GM12801 (cell line): ENCODE measurements around the gene FRMD1.

Experiments
- TF ChIP-seq, protein P1 (sequence below): IDR thresholded peaks from one replicate; pipeline ENCODE4 v1.5.1; 2011; ENCODE audit warnings: control low read depth; ENCODE audit not compliant: insufficient read length; ENCODE audit errors: extremely low read depth

The FRMD1 gene

DNA sequence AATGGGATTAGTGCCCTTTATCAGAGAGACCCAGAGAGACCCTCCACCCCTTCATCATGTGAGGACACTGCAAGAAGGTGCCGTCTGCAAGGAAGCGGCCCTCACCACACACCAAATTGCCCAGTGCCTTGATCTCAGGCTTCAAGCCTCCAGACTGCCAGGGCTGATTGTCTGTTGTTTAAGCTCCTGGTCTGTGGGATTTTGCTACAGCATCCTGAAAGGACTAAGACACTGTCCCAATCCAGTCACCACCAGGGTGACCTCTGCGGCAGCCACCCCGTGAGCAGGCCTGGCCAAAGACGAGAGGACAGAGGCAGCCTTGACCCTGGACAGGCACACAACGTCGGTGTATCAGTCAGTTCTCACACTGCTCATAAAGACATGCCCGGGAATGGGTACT, 13.5 kb upstream of the FRMD1 start:
- TF ChIP-seq, protein P1, sequence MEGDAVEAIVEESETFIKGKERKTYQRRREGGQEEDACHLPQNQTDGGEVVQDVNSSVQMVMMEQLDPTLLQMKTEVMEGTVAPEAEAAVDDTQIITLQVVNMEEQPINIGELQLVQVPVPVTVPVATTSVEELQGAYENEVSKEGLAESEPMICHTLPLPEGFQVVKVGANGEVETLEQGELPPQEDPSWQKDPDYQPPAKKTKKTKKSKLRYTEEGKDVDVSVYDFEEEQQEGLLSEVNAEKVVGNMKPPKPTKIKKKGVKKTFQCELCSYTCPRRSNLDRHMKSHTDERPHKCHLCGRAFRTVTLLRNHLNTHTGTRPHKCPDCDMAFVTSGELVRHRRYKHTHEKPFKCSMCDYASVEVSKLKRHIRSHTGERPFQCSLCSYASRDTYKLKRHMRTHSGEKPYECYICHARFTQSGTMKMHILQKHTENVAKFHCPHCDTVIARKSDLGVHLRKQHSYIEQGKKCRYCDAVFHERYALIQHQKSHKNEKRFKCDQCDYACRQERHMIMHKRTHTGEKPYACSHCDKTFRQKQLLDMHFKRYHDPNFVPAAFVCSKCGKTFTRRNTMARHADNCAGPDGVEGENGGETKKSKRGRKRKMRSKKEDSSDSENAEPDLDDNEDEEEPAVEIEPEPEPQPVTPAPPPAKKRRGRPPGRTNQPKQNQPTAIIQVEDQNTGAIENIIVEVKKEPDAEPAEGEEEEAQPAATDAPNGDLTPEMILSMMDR: no peak

- TF ChIP-seq, protein P1: no peak
Observed at GRCh38 chr6:168091381-168092264, 12.6 kb upstream of the FRMD1 start.

GRCh38 chr6:168090706-168091105, 11.7 kb upstream of the FRMD1 start:
- TF ChIP-seq, protein P1: no peak

GRCh38 chr6:168090064-168090690, 11.2 kb upstream of the FRMD1 start:
- TF ChIP-seq, protein P1: no peak

DNA sequence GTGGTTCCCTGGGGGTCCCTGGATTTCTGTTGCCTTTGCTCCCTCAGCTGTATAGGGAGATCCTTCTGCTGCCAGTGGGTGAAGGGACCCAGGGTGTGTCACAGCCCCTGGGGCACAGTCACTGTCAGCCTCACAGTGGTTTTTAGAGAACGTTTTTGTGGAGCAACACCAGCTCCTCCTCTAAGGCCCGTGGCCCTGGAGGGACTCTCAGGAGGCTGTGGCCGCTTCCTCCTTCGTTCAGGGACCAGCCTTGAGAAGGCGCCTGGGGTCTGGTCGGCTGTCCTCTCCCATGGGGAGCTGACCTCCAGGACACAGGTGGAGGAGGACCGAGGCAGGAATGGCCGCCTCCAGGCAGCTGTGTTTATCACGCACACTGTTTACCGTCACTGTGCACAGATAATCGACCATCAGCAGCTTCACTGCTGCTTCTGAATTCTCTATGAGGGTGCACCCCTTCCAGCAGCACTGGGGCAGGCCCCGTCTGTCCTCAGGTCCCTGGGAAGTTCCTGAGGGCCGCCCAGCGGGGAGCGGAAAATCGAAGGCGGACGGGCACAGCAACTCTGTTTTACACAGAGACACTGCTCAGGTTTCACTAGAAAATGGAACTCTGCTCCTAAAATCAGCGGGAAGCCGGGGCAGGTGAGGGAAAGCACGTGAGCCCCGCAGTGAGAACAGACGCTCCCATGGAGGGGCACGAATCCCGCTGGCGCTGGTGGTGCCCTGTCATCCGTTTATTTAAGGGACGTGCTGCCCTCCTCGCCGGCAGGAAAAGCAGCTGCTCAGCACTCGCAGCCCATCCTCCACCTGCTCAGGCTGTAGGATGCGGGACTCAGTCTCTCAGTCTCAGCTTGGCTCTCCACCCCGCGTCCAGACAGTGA, 10.4 kb upstream of the FRMD1 start:
- TF ChIP-seq, protein P1: no peak

DNA sequence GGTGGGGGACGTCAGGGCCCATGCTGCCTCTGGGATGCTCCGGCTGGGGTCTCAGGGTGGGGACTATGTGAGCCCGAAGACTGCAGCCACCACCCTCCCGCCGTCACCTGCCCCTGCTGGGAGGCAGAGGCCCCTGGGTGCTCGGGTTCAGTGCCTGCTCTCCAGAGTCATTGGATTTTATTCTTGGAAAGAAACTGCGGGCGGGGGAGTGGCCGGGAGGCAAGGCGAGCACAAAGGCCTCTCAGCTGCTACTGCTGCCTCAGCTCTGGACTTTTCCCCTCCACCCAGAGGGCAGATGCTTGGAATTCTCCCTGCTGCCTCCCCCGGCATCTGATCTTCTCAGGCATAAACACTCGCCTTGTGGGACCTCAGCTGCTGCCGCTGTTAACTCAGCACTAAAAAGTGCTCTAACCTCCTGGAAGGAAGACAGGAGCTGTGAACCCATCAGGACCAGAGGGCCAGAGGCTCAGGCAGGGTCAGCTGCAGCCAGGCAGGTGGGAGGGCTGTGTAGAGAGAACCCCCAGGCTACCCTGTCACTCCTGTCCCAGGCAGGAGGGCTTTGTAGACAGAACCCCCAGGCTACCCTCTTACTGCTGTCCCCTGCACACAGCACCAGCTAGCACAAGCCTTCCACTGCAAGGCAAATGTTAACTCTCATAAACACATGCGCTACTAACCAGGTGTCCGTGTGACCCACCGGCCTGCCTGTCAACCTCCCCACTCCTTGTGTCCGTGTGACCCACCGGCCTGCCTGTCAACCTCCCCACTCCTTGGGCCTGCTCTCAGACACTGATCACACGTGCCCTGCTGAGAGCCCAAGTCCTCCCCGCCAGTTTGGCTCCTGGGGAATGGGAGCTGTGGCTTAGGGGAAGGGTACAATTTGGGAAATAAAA, 9.4 kb upstream of the FRMD1 start:
- TF ChIP-seq, protein P1: no peak
